ENCODE results near the gene CNNM4. TPM values are rescaled to one million over a fixed set of nuclear protein-coding genes. Genes with fewer than 3 reads are reported as not detected.

Gene CNNM4
- total RNA-seq, 1 donor from 2014 or later: 5.8 TPM

DNA sequence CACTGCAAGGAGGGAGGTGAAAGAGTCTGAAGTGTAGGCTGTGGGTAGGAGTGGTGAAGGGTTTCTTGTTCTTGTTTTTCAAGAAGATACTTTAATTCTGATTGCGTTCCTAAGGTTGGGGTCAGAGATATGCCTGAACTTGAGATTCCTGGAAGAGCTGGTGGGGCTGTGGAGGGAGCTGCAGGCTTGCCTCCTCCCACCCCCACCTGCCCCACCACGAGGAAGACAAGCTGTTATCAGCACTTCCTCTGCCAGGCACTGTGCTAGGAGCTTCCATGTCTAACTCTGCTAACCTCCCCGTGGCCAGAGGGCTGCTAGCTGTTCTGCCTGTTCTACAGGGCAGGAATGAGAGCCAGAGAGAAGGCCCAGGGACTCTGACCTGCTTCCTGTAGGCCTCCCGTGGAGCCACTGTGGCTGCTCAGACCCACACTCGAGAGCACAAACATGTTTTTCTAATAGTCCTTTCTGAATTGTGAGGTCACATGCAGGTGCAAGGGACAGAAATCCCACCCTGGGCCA is 69.4 kb downstream of the CNNM4 start:
- Histone ChIP-seq H3K9me3 (ENCODE audit: insufficient read depth, low read depth, low read length) (no peaks in the 10 kb centered on the region), H3K79me2 (ENCODE audit: insufficient read depth, low read length) (no peaks in the 10 kb centered on the region), H4K20me1 (ENCODE audit: insufficient read depth, low read length) (no peaks in the 10 kb centered on the region), H3K27me3 (ENCODE audit: insufficient read depth, low read length) (no peaks in the 10 kb centered on the region), H3K4me2 (ENCODE audit: low read length) (no peak overlapping the region), H3K36me3 (ENCODE audit: insufficient read depth, low read length) (no peaks in the 10 kb centered on the region), H3K4me1 (ENCODE audit: insufficient read depth, low read length) (peaks cover 5% of the 10 kb centered on the region), H2AFZ (ENCODE audit: low read depth, low read length) (no peak overlapping the region), H3K9ac (ENCODE audit: low read length) (no peak overlapping the region), H3K4me3 (ENCODE audit: insufficient read depth, low read depth, low read length) (no peak overlapping the region), H3K27ac (ENCODE audit: low read depth, low read length) (no peak overlapping the region)
- peaks cover 8% of the 10 kb centered on the region for H3K4me1 Mint-ChIP-seq (ENCODE audit: low read depth, unreplicated experiment)
- no peaks in the 10 kb centered on the region for H3K27me3 Mint-ChIP-seq (ENCODE audit: low read depth, unreplicated experiment)
- DNase-seq (ENCODE audit: low read depth): no peak
- TF ChIP-seq, protein P1, sequence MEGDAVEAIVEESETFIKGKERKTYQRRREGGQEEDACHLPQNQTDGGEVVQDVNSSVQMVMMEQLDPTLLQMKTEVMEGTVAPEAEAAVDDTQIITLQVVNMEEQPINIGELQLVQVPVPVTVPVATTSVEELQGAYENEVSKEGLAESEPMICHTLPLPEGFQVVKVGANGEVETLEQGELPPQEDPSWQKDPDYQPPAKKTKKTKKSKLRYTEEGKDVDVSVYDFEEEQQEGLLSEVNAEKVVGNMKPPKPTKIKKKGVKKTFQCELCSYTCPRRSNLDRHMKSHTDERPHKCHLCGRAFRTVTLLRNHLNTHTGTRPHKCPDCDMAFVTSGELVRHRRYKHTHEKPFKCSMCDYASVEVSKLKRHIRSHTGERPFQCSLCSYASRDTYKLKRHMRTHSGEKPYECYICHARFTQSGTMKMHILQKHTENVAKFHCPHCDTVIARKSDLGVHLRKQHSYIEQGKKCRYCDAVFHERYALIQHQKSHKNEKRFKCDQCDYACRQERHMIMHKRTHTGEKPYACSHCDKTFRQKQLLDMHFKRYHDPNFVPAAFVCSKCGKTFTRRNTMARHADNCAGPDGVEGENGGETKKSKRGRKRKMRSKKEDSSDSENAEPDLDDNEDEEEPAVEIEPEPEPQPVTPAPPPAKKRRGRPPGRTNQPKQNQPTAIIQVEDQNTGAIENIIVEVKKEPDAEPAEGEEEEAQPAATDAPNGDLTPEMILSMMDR (IDR thresholded peaks at IDR 0.05; ENCODE audit: insufficient read depth, low read depth, low read length): no peak
- TF ChIP-seq EZH2 (IDR thresholded peaks at IDR 0.05; ENCODE audit: insufficient read depth, low read length): no peak
- no peaks in the 10 kb centered on the region for H3K9me3 Mint-ChIP-seq (ENCODE audit: unreplicated experiment)
- peaks cover 8% of the 10 kb centered on the region for H3K36me3 Mint-ChIP-seq (ENCODE audit: low read depth, unreplicated experiment)
- H3K4me3 Mint-ChIP-seq (ENCODE audit: unreplicated experiment): no peak overlapping the region
- FAIRE-seq: no peak
- H3K27ac Mint-ChIP-seq (ENCODE audit: unreplicated experiment): no peak overlapping the region

DNA sequence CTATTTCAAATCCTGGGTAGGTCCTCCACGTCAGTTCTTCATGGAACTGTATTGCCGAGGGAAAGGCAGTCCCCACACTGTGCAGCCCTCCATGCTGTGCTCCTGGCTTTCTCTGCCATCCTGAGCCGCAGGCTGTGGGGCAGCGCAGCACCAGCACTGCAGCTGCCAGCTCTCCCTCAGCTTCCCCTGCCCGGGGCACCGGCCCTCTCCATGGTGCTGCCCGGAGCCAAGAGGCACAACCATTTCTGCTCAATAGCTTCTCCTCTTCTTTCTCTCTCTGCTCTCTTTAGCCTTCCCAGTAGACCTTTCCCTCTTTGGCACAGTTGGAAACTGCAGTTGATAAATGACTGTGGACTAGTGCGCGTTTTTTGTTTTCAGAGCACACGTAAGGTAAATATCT is 71.0 kb downstream of the CNNM4 start:
- DNase-seq (ENCODE audit: low read depth): no peak
- no peak overlapping the region for H3K4me3 Mint-ChIP-seq (ENCODE audit: unreplicated experiment)
- H3K9me3 Mint-ChIP-seq (ENCODE audit: unreplicated experiment): no peaks in the 10 kb centered on the region
- Histone ChIP-seq H3K27ac (ENCODE audit: low read depth, low read length) (no peak overlapping the region), H3K36me3 (ENCODE audit: insufficient read depth, low read length) (no peaks in the 10 kb centered on the region), H3K27me3 (ENCODE audit: insufficient read depth, low read length) (no peaks in the 10 kb centered on the region), H2AFZ (ENCODE audit: low read depth, low read length) (no peak overlapping the region), H3K4me2 (ENCODE audit: low read length) (no peak overlapping the region), H3K79me2 (ENCODE audit: insufficient read depth, low read length) (no peaks in the 10 kb centered on the region), H3K4me3 (ENCODE audit: insufficient read depth, low read depth, low read length) (no peak overlapping the region), H3K9me3 (ENCODE audit: insufficient read depth, low read depth, low read length) (no peaks in the 10 kb centered on the region), H3K9ac (ENCODE audit: low read length) (no peak overlapping the region), H4K20me1 (ENCODE audit: insufficient read depth, low read length) (no peaks in the 10 kb centered on the region), H3K4me1 (ENCODE audit: insufficient read depth, low read length) (peaks cover 5% of the 10 kb centered on the region)
- TF ChIP-seq EZH2 (IDR thresholded peaks at IDR 0.05; ENCODE audit: insufficient read depth, low read length): no peak
- TF ChIP-seq, protein P1 (IDR thresholded peaks at IDR 0.05; ENCODE audit: insufficient read depth, low read depth, low read length): no peak
- peaks cover 8% of the 10 kb centered on the region for H3K36me3 Mint-ChIP-seq (ENCODE audit: low read depth, unreplicated experiment)
- peaks cover 8% of the 10 kb centered on the region for H3K4me1 Mint-ChIP-seq (ENCODE audit: low read depth, unreplicated experiment)
- no peak for FAIRE-seq
- H3K27me3 Mint-ChIP-seq (ENCODE audit: low read depth, unreplicated experiment): no peaks in the 10 kb centered on the region
- no peak overlapping the region for H3K27ac Mint-ChIP-seq (ENCODE audit: unreplicated experiment)

DNA sequence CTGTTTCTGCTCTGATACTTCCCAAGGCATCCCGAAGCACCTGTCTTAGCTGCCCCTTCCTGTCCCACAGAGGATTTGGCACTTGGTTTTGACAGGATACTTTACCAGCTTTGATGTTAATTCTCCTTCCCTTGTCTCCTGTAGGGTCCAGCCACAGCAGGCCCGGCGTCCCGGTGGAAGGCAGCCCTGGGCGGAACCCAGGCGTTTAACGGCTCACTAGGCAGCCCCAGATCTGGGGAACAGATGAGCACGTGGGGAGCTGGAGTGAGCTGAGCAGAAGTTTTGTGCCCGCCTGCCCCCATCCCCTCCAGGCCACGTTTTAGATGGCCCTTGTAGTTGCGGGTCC is 71.7 kb downstream of the CNNM4 start:
- H3K36me3 Mint-ChIP-seq (ENCODE audit: low read depth, unreplicated experiment): peaks cover 8% of the 10 kb centered on the region

More for the DNA sequence above, 71.7 kb downstream of the CNNM4 start:
- H3K4me3 ChIP-seq (ENCODE audit: insufficient read depth, low read depth, low read length): no peak overlapping the region
- no peak overlapping the region for H2AFZ ChIP-seq (ENCODE audit: low read depth, low read length)
- peaks cover 5% of the 10 kb centered on the region for H3K4me1 ChIP-seq (ENCODE audit: insufficient read depth, low read length)
- no peaks in the 10 kb centered on the region for H3K27me3 Mint-ChIP-seq (ENCODE audit: low read depth, unreplicated experiment)
- H3K79me2 ChIP-seq (ENCODE audit: insufficient read depth, low read length): no peaks in the 10 kb centered on the region
- H3K4me3 Mint-ChIP-seq (ENCODE audit: unreplicated experiment): no peak overlapping the region
- peaks cover 8% of the 10 kb centered on the region for H3K4me1 Mint-ChIP-seq (ENCODE audit: low read depth, unreplicated experiment)
- H3K9ac ChIP-seq (ENCODE audit: low read length): no peak overlapping the region
- no peaks in the 10 kb centered on the region for H3K9me3 Mint-ChIP-seq (ENCODE audit: unreplicated experiment)
- DNase-seq (ENCODE audit: low read depth) (no peak), FAIRE-seq (no peak)
- H4K20me1 ChIP-seq (ENCODE audit: insufficient read depth, low read length): no peaks in the 10 kb centered on the region
- H3K27ac Mint-ChIP-seq (ENCODE audit: unreplicated experiment): peak overlapping the region; percentile 75
- H3K4me2 ChIP-seq (ENCODE audit: low read length): no peak overlapping the region
- no peaks in the 10 kb centered on the region for H3K36me3 ChIP-seq (ENCODE audit: insufficient read depth, low read length)
- TF ChIP-seq, protein P1 (IDR thresholded peaks at IDR 0.05; ENCODE audit: insufficient read depth, low read depth, low read length): no peak
- TF ChIP-seq EZH2 (IDR thresholded peaks at IDR 0.05; ENCODE audit: insufficient read depth, low read length): no peak
- H3K27me3 ChIP-seq (ENCODE audit: insufficient read depth, low read length): no peaks in the 10 kb centered on the region
- no peak overlapping the region for H3K27ac ChIP-seq (ENCODE audit: low read depth, low read length)
- H3K9me3 ChIP-seq (ENCODE audit: insufficient read depth, low read depth, low read length): no peaks in the 10 kb centered on the region
